Testis (tissue), 3 donors: Measurements from ENCODE around the gene IRX2. TPM values are rescaled to one million over a fixed set of nuclear protein-coding genes. Genes with fewer than 3 reads are reported as not detected.

Experiments
- DNase-seq: peaks from one replicate; pipeline ENCODE4 v3.0.0-alpha.2; 2019
- H3K27ac ChIP-seq, 2 donors: fragments of 200-600 bp; sonication (generic); one replicate each; pipeline ENCODE4 v1.5.1; 2019
- H3K27me3 ChIP-seq: fragments of 200-600 bp; sonication (generic); one replicate; pipeline ENCODE4 v1.5.1; 2019
- H3K36me3 ChIP-seq: fragments of 200-600 bp; sonication (generic); one replicate; pipeline ENCODE4 v1.5.1; 2017; ENCODE audit warnings: low read depth; ENCODE audit errors: missing control alignments
- H3K4me1 ChIP-seq: fragments of 200-600 bp; sonication (generic); one replicate; pipeline ENCODE4 v1.5.1; 2019
- H3K4me3 ChIP-seq, 2 donors: fragments of 200-600 bp; sonication (generic); one replicate each; pipeline ENCODE4 v1.5.1; 2017 to 2019
- H3K9me3 ChIP-seq: fragments of 200-600 bp; sonication (generic); one replicate; pipeline ENCODE4 v1.5.1; 2017
- CTCF ChIP-seq, 3 experiments: fragments of 450-650 bp in 2 of 3; fragments of 200-600 bp in 1 of 3; sonication (generic) in 1 of 3; IDR thresholded peaks; one replicate each; pipeline ENCODE4 v1.5.1; 2016 to 2019; ENCODE audit warnings: antibody characterized with exemption in 3 of 3, mild to moderate bottlenecking in 2 of 3, moderate library complexity in 1 of 3
- POLR2A ChIP-seq: fragments of 450-650 bp; IDR thresholded peaks from one replicate; pipeline ENCODE4 v1.6.1; 2017; ENCODE audit warnings: antibody characterized with exemption, mild to moderate bottlenecking, moderate library complexity
- WGBS, 2 donors: methylation state at CpG; one replicate each; pipeline ENCODE4 v1.1.5; 2018; 5-methylcytosine and 5-hydroxymethylcytosine counted together
- intact Hi-C: fragments of 100-400 bp; cut with DNase I; formaldehyde crosslinking; loops from one replicate; pipeline ENCODE4 v1.15.1; 2023; ENCODE audit warnings: low total_unique reads
- polyA plus RNA-seq: library from polyadenylated mRNA; stranded (reverse); fragments of 350-450 nt; fragmentation: Illumina TruSeq; extraction: RNeasy Lipid Tissue Mini Kit (QIAGEN cat#74804); gene quantifications from one replicate; pipeline ENCODE4 v1.2.3, GENCODE V29; 2014; ENCODE audit warnings: low read depth, low replicate concordance; ENCODE audit not compliant: insufficient read depth
- total RNA-seq, 2 donors: library from RNA; depleted of rRNA; stranded (reverse); fragments of >200 nt; gene quantifications; one replicate each; pipeline ENCODE4 v1.2.3, GENCODE V29; 2016

The IRX2 gene
- total and polyA plus RNA-seq, 3 donors from 2014 or later, result 2.8 to 15.1 (median 9.1) TPM

- 76 to 84% methylated on average over 6 to 13 of the region's 13 CpGs for WGBS, 2 donors
- no peak overlapping the region for H3K4me3 ChIP-seq
- no peaks in the 10 kb centered on the region for H3K27me3 ChIP-seq
- no peak for DNase-seq
- H3K4me1 ChIP-seq, result no peaks in the 10 kb centered on the region
- no peak overlapping the region for H3K27ac ChIP-seq
- intact Hi-C loops, result no loop called here
- H3K9me3 ChIP-seq, result no peaks in the 10 kb centered on the region
- no peaks in the 10 kb centered on the region for H3K36me3 ChIP-seq
- TF ChIP-seq CTCF (IDR thresholded peaks at IDR 0.05) (no peak), POLR2A (no peak)
Measured at GRCh38 chr5:2703041-2703440, 48.4 kb downstream of the IRX2 start.

- TF ChIP-seq POLR2A, result no peak
- no peak for TF ChIP-seq CTCF (IDR thresholded peaks at IDR 0.05)
- Histone ChIP-seq H3K4me1 (no peaks in the 10 kb centered on the region), H3K36me3 (no peaks in the 10 kb centered on the region), H3K27me3 (no peaks in the 10 kb centered on the region), H3K9me3 (no peaks in the 10 kb centered on the region), H3K4me3 (no peak overlapping the region), H3K27ac (no peak overlapping the region)
- 70 to 72% methylated on average over 26 to 28 of the region's 28 CpGs for WGBS, 2 donors
- no peak for DNase-seq
- intact Hi-C loops, result no loop called here
Measured at GRCh38 chr5:2702096-2702879, 49.2 kb downstream of the IRX2 start.

- no peak for TF ChIP-seq POLR2A
- no peak for TF ChIP-seq CTCF (IDR thresholded peaks at IDR 0.05)
- Histone ChIP-seq H3K4me1 (no peaks in the 10 kb centered on the region), H3K4me3 (no peak overlapping the region), H3K9me3 (no peaks in the 10 kb centered on the region), H3K27me3 (no peaks in the 10 kb centered on the region), H3K27ac (no peak overlapping the region), H3K36me3 (no peaks in the 10 kb centered on the region)
- WGBS, 2 donors, result 63 to 77% methylated on average over 3 to 10 of the region's 10 CpGs
- intact Hi-C loops, result no loop called here
- no peak for DNase-seq
Measured at GRCh38 chr5:2701592-2701991, 49.9 kb downstream of the IRX2 start.

GRCh38 chr5:2700876-2701275 is 50.6 kb downstream of the IRX2 start:
- intact Hi-C loops, result no loop called here
- H3K9me3 ChIP-seq, result no peaks in the 10 kb centered on the region
- H3K4me3 ChIP-seq, result no peak overlapping the region
- WGBS, 2 donors, result 72 to 83% methylated on average over 8 of the region's 8 CpGs
- DNase-seq, result no peak
- TF ChIP-seq CTCF (IDR thresholded peaks at IDR 0.05) (no peak), POLR2A (no peak)
- H3K27me3 ChIP-seq, result no peaks in the 10 kb centered on the region
- H3K4me1 ChIP-seq, result no peaks in the 10 kb centered on the region
- no peak overlapping the region for H3K27ac ChIP-seq
- no peaks in the 10 kb centered on the region for H3K36me3 ChIP-seq

GRCh38 chr5:2699686-2700085 is 51.8 kb downstream of the IRX2 start:
- H3K27me3 ChIP-seq, result no peaks in the 10 kb centered on the region
- 90 to 91% methylated on average over 15 to 17 of the region's 17 CpGs for WGBS, 2 donors
- H3K4me1 ChIP-seq, result no peaks in the 10 kb centered on the region
- TF ChIP-seq POLR2A (no peak), CTCF (IDR thresholded peaks at IDR 0.05) (no peak)
- DNase-seq, result no peak
- H3K4me3 ChIP-seq, result no peak overlapping the region
- intact Hi-C loops, result no loop called here
- no peaks in the 10 kb centered on the region for H3K36me3 ChIP-seq
- H3K9me3 ChIP-seq, result no peaks in the 10 kb centered on the region
- no peak overlapping the region for H3K27ac ChIP-seq
